HG02870 (cell line): Measurements from ENCODE around the gene PIAS2.
"Not testable (repeated sequence)": the region's sequence is repeated elsewhere in the genome, so short reads cannot be mapped to it uniquely, and the experiment has no call there.

Source experiments
- ATAC-seq: cut with Tn5 transposase; IDR thresholded peaks from one replicate; pipeline ENCODE4 v1.9.1; 2021; ENCODE audit warnings: mild to moderate bottlenecking, moderate library complexity; ENCODE audit not compliant: unreplicated experiment

The PIAS2 gene

GRCh38 chr18:46833899-46834298, 83.4 kb downstream of the PIAS2 start:
- no peak for ATAC-seq

- no peak for ATAC-seq
These were observed 84.5 kb downstream of the PIAS2 start for GRCh38 chr18:46832849-46833248.

- ATAC-seq: not testable (repeated sequence)
These were observed 84.9 kb downstream of the PIAS2 start for GRCh38 chr18:46832422-46832821.

- no peak for ATAC-seq
These were observed 85.9 kb downstream of the PIAS2 start for GRCh38 chr18:46831434-46831833.

- no peak for ATAC-seq
These were observed 86.7 kb downstream of the PIAS2 start for GRCh38 chr18:46830633-46831032.

GRCh38 chr18:46829947-46830346, 87.4 kb downstream of the PIAS2 start:
- ATAC-seq: no peak

GRCh38 chr18:46829531-46829930, 87.8 kb downstream of the PIAS2 start:
- ATAC-seq: no peak

- ATAC-seq: no peak
These were observed 95.2 kb downstream of the PIAS2 start for GRCh38 chr18:46821856-46822711.

GRCh38 chr18:46820863-46821262, 96.4 kb downstream of the PIAS2 start:
- no peak for ATAC-seq

- no peak for ATAC-seq
These were observed 101.6 kb downstream of the PIAS2 start for GRCh38 chr18:46815661-46816060.

GRCh38 chr18:46814399-46814798, 102.9 kb downstream of the PIAS2 start:
- no peak for ATAC-seq

- ATAC-seq: no peak
These were observed 105.0 kb downstream of the PIAS2 start for GRCh38 chr18:46812311-46812710.

GRCh38 chr18:46810481-46811000, 106.8 kb downstream of the PIAS2 start:
- ATAC-seq: no peak

- ATAC-seq: no peak
These were observed 108.2 kb downstream of the PIAS2 start for GRCh38 chr18:46809145-46809544.

GRCh38 chr18:46795945-46796344, 121.4 kb downstream of the PIAS2 start:
- ATAC-seq: not testable (repeated sequence)

GRCh38 chr18:46794607-46795006, 122.7 kb downstream of the PIAS2 start:
- ATAC-seq: no peak

- no peak for ATAC-seq
These were observed 123.7 kb downstream of the PIAS2 start for GRCh38 chr18:46793565-46793964.

- no peak for ATAC-seq
These were observed 128.2 kb downstream of the PIAS2 start for GRCh38 chr18:46789088-46789487.

- ATAC-seq: no peak
These were observed 129.6 kb downstream of the PIAS2 start for GRCh38 chr18:46787674-46788073.

- no peak for ATAC-seq
These were observed 144.9 kb downstream of the PIAS2 start for GRCh38 chr18:46772357-46772756.

GRCh38 chr18:46771141-46771540, 146.2 kb downstream of the PIAS2 start:
- ATAC-seq: no peak

GRCh38 chr18:46770708-46771107, 146.6 kb downstream of the PIAS2 start:
- ATAC-seq: no peak
